GM20000 (cell line): Measurements from ENCODE around the gene OSBPL8.

Experiments
- DNase-seq: peaks from one replicate; pipeline ENCODE4 v3.0.0; 2012; ENCODE audit warnings: low spot score
- CTCF ChIP-seq: IDR thresholded peaks from 2 replicates; pipeline ENCODE4 v1.5.1; 2012; ENCODE audit warnings: mild to moderate bottlenecking, control low read depth; ENCODE audit errors: extremely low read depth, missing control alignments

Gene OSBPL8

GRCh38 chr12:76422543-76423438, 136.8 kb downstream of the OSBPL8 start:
- no peak for DNase-seq
- no peak for TF ChIP-seq CTCF

- no peak for TF ChIP-seq CTCF
- no peak for DNase-seq
Measured at GRCh38 chr12:76422154-76422542, 137.4 kb downstream of the OSBPL8 start.

GRCh38 chr12:76421046-76421445, 138.5 kb downstream of the OSBPL8 start:
- no peak for TF ChIP-seq CTCF
- DNase-seq = no peak

GRCh38 chr12:76420222-76420621, 139.3 kb downstream of the OSBPL8 start:
- no peak for DNase-seq
- TF ChIP-seq CTCF = no peak

- no peak for TF ChIP-seq CTCF
Measured at GRCh38 chr12:76417116-76417515, 142.5 kb downstream of the OSBPL8 start.

GRCh38 chr12:76413121-76413520, 146.4 kb downstream of the OSBPL8 start:
- TF ChIP-seq CTCF = no peak
- no peak for DNase-seq

More at GRCh38 chr12:76417116-76417515, 142.5 kb downstream of the OSBPL8 start:
- no peak for DNase-seq

- TF ChIP-seq CTCF = no peak
- DNase-seq = no peak
Measured at GRCh38 chr12:76410781-76411180, 148.8 kb downstream of the OSBPL8 start.
